ENCODE measurements around the gene SLC9A8. TPM values are rescaled to one million over a fixed set of nuclear protein-coding genes. Genes with fewer than 3 reads are reported as not detected.

The SLC9A8 gene
- total RNA-seq, 1 experiment from 2014 or later = 6.7 TPM

DNA sequence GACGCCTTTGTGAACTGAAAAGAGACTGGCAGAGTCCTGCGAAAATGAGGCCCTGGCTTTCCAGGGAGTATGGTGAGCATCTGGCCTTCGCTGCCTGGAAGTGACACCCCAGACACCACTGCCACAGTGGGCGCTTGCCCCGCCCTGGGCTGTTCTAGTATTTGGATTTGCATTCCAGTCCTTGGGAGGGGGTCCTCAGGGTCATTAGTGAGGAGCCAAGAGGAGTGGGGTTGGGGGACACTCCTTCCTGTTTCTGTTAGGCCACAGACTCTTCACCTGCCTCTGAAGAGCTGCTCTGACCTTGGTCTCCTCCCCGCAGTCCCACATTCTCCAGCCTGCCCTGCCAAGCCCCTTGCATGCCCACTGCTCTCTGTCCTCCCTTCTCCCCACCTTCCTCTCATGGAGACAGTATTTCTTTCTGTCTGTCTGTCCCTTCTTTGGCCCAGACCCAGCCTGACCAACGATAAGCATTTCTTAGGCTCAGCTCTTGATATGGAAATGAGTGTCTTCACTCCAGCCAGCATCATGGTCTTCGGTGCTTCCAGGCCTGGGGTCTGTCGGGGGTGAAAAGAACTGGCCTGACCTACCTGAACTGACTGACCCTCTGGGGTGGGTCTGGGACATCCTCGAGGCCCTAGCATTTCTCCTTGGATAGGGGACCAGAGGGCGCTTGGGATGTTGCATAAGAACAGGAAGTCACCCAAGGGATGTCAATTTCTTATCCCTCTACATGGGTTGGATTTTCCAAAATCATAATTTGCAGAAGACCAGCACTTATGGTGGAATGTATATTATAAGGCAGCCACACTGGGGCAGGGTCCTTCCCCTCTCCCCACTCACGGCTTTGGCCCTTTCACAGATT lies 19.4 kb downstream of the SLC9A8 start:
- Histone ChIP-seq H3K9ac (ENCODE audit: low read length) (no peak overlapping the region), H3K4me1 (ENCODE audit: control insufficient read depth in 1 of 2, insufficient read depth in 2 of 2, low read length in 2 of 2) (no peaks in the 10 kb centered on the region), H3K4me2 (ENCODE audit: low read length) (no peak overlapping the region), H3K27me3 (ENCODE audit: insufficient read depth, low read length) (no peaks in the 10 kb centered on the region), H3K79me2 (ENCODE audit: insufficient read depth, low read length) (no peaks in the 10 kb centered on the region), H3K27ac (ENCODE audit: low read depth, low read length) (no peak overlapping the region), H3K4me3 (replicated peaks in 1 of 2; ENCODE audit: low read depth in 1 of 2, low read length in 2 of 2) (no peak overlapping the region), H3K9me2 (ENCODE audit: insufficient read depth) (no peaks in the 10 kb centered on the region), H3K36me3 (ENCODE audit: control insufficient read depth in 1 of 2, insufficient read depth in 2 of 2, low read length in 2 of 2) (no peaks in the 10 kb centered on the region), H2AFZ (ENCODE audit: low read depth, low read length, poor library complexity, severe bottlenecking) (no peak overlapping the region), H4K20me1 (ENCODE audit: insufficient read depth) (no peaks in the 10 kb centered on the region), H3K9me3 (ENCODE audit: control insufficient read depth in 1 of 2, insufficient read depth in 1 of 2, low read depth in 1 of 2, low read length in 2 of 2) (no peaks in the 10 kb centered on the region)
- DNase-seq (ENCODE audit: low read depth, low spot score) (no peak), ATAC-seq (no peak)
- ChIA-PET CTCF (no interaction called here), POLR2A (no interaction called here), RAD21 (ENCODE audit: low non-redundant PET in 1 of 2, low total read pairs in 2 of 2, uncharacterized antibody in 2 of 2, unreplicated experiment in 2 of 2) (no interaction called here)
- TF ChIP-seq FOSL1 (IDR thresholded peaks at IDR 0.05; ENCODE audit: low read depth) (no peak), RAD21 (IDR thresholded peaks at IDR 0.05; ENCODE audit: low read depth) (no peak), CTCF (IDR thresholded peaks at IDR 0.05 in 2 of 3, conservative IDR thresholded peaks at IDR 0.05 in 1 of 3; ENCODE audit: borderline replicate concordance in 1 of 3, insufficient read depth in 1 of 3, low read depth in 2 of 3, low read length in 2 of 3) (no peak), TCF7L2 (IDR thresholded peaks at IDR 0.05; ENCODE audit: borderline replicate concordance, extremely low read depth, insufficient read depth, insufficient read length) (no peak), EZH2 (IDR thresholded peaks at IDR 0.05) (no peak), ZBTB33 (IDR thresholded peaks at IDR 0.05; ENCODE audit: extremely low read depth, insufficient replicate concordance, low read length) (no peak), CBX3 (IDR thresholded peaks at IDR 0.05; ENCODE audit: low read depth) (no peak), EZH2phosphoT487 (IDR thresholded peaks at IDR 0.05; ENCODE audit: borderline replicate concordance) (no peak), SP1 (IDR thresholded peaks at IDR 0.05; ENCODE audit: low read depth) (no peak), EGR1 (IDR thresholded peaks at IDR 0.05; ENCODE audit: low read depth) (no peak), ZFX (IDR thresholded peaks at IDR 0.05) (no peak), SIN3A (IDR thresholded peaks at IDR 0.05; ENCODE audit: low read depth) (no peak)
- TF ChIP-seq, protein P1, sequence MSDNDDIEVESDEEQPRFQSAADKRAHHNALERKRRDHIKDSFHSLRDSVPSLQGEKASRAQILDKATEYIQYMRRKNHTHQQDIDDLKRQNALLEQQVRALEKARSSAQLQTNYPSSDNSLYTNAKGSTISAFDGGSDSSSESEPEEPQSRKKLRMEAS (IDR thresholded peaks at IDR 0.05) = no peak
- intact Hi-C loops (cut with micrococcal nuclease) = no loop called here
- no TSS peak for BruUV-seq (replicated peaks)
